Mesenchymal stem cell (in vitro differentiated cells and primary cell): Measurements from ENCODE around the gene NKAIN2.

Experiments
- DNase-seq: peaks from one replicate; pipeline ENCODE4 v3.0.0-alpha.2; 2013
- H2AFZ ChIP-seq: one replicate; pipeline ENCODE4 v1.6.1; 2013; ENCODE audit warnings: low read depth, mild to moderate bottlenecking, control low read depth, inconsistent platforms, low read length, moderate library complexity
- H2AK5ac ChIP-seq: 2 replicates; pipeline ENCODE4 v1.6.1; 2013; ENCODE audit warnings: low read length, moderate library complexity, mild to moderate bottlenecking, inconsistent platforms; ENCODE audit not compliant: severe bottlenecking
- H2BK120ac ChIP-seq: one replicate; pipeline ENCODE4 v1.6.1; 2013; ENCODE audit warnings: low read depth, mild to moderate bottlenecking, inconsistent platforms, low read length, moderate library complexity
- H2BK12ac ChIP-seq, 2 experiments: one replicate each; pipeline ENCODE4 v1.6.1; 2013; ENCODE audit warnings: inconsistent platforms in 2 of 2, low read length in 2 of 2, mild to moderate bottlenecking in 2 of 2, moderate library complexity in 2 of 2, control low read depth in 1 of 2
- H2BK15ac ChIP-seq: one replicate; pipeline ENCODE4 v1.6.1; 2013; ENCODE audit warnings: mild to moderate bottlenecking, low read depth, inconsistent platforms; ENCODE audit not compliant: poor library complexity, severe bottlenecking
- H2BK5ac ChIP-seq: 2 replicates; pipeline ENCODE4 v1.6.1; 2013; ENCODE audit warnings: low read depth, mild to moderate bottlenecking, low read length, control low read depth, inconsistent platforms; ENCODE audit not compliant: poor library complexity, severe bottlenecking
- H3K14ac ChIP-seq, 2 experiments: one replicate each; pipeline ENCODE4 v1.6.1; 2013; ENCODE audit warnings: inconsistent platforms in 2 of 2, low read length in 2 of 2, control low read depth in 1 of 2, mild to moderate bottlenecking in 1 of 2, moderate library complexity in 1 of 2
- H3K18ac ChIP-seq, 2 experiments: one replicate each; pipeline ENCODE4 v1.6.1; 2013; ENCODE audit warnings: inconsistent platforms in 2 of 2, low read length in 2 of 2, control low read depth in 1 of 2, low read depth in 1 of 2, mild to moderate bottlenecking in 1 of 2
- H3K23ac ChIP-seq, 2 experiments: one replicate each; pipeline ENCODE4 v1.6.1; 2013; ENCODE audit warnings: inconsistent platforms in 2 of 2, low read length in 2 of 2, mild to moderate bottlenecking in 2 of 2, moderate library complexity in 2 of 2, control low read depth in 1 of 2
- H3K27ac ChIP-seq: 2 replicates; pipeline ENCODE4 v1.5.1; 2013; ENCODE audit warnings: mild to moderate bottlenecking, moderate library complexity, low read length, control low read depth, inconsistent platforms; ENCODE audit not compliant: poor library complexity, severe bottlenecking
- H3K27me3 ChIP-seq, 2 experiments: 2 replicates each; pipeline versions ENCODE4 v1.6.1 to v1.7.0; 2013; ENCODE audit warnings: low read length in 2 of 2, mild to moderate bottlenecking in 2 of 2, moderate library complexity in 2 of 2, control low read depth in 1 of 2, inconsistent platforms in 1 of 2; ENCODE audit not compliant: control insufficient read depth in 1 of 2, insufficient read depth in 1 of 2
- H3K36me3 ChIP-seq, 2 experiments: 2 replicates each; pipeline versions ENCODE4 v1.6.1 to v1.7.0; 2013; ENCODE audit warnings: low read length in 2 of 2, control low read depth in 1 of 2, inconsistent platforms in 1 of 2, low read depth in 1 of 2, mild to moderate bottlenecking in 1 of 2; ENCODE audit not compliant: insufficient read depth in 2 of 2, control insufficient read depth in 1 of 2
- H3K4ac ChIP-seq, 2 experiments: one replicate each; pipeline ENCODE4 v1.6.1; 2013; ENCODE audit warnings: inconsistent platforms in 2 of 2, low read length in 2 of 2, mild to moderate bottlenecking in 2 of 2, moderate library complexity in 2 of 2, control low read depth in 1 of 2, low read depth in 1 of 2
- H3K4me1 ChIP-seq: 2 replicates; pipeline ENCODE4 v1.6.1; 2013; ENCODE audit warnings: low read depth, low read length, control low read depth; ENCODE audit not compliant: control insufficient read depth, insufficient read depth
- H3K4me2 ChIP-seq: 2 replicates; pipeline ENCODE4 v1.6.1; 2013; ENCODE audit warnings: low read length, mild to moderate bottlenecking, inconsistent platforms; ENCODE audit not compliant: poor library complexity, severe bottlenecking
- H3K4me3 ChIP-seq, 2 experiments: 2 replicates each; pipeline versions ENCODE4 v1.5.1 to v1.7.0; 2013; ENCODE audit warnings: low read length in 2 of 2, mild to moderate bottlenecking in 2 of 2, control low read depth in 1 of 2, low read depth in 1 of 2; ENCODE audit not compliant: insufficient read depth in 1 of 2
- H3K79me1 ChIP-seq: replicated peaks from 2 replicates; pipeline ENCODE4 v1.6.1; 2013; ENCODE audit warnings: mild to moderate bottlenecking, control low read depth, low read length, inconsistent platforms; ENCODE audit not compliant: poor library complexity, severe bottlenecking
- H3K9ac ChIP-seq: 2 replicates; pipeline ENCODE4 v1.7.0; 2013; ENCODE audit warnings: mild to moderate bottlenecking, low read length, moderate library complexity
- H3K9me3 ChIP-seq: 2 replicates; pipeline ENCODE4 v1.7.0; 2013; ENCODE audit warnings: mild to moderate bottlenecking, low read length; ENCODE audit not compliant: control insufficient read depth
- H4K8ac ChIP-seq: one replicate; pipeline ENCODE4 v1.6.1; 2013; ENCODE audit warnings: inconsistent platforms, mild to moderate bottlenecking, low read length, moderate library complexity
- H4K91ac ChIP-seq: one replicate; pipeline ENCODE4 v1.6.1; 2013; ENCODE audit warnings: mild to moderate bottlenecking, low read length, inconsistent platforms
- WGBS: methylation state at CpG from one replicate; pipeline ENCODE4 v1.1.7; 2013; ENCODE audit warnings: mixed read lengths; 5-methylcytosine and 5-hydroxymethylcytosine counted together

Gene NKAIN2

GRCh38 chr6:124777863-124778262 lies 974.2 kb downstream of the NKAIN2 start:
- H3K23ac ChIP-seq: no peak overlapping the region
- no peak overlapping the region for H3K4ac ChIP-seq
- no peak for DNase-seq
- H3K36me3 ChIP-seq: no peaks in the 10 kb centered on the region
- H2AK5ac ChIP-seq: no peak overlapping the region
- H4K8ac ChIP-seq: no peak overlapping the region
- H3K14ac ChIP-seq: no peak overlapping the region
- H3K9me3 ChIP-seq: no peaks in the 10 kb centered on the region
- no peak overlapping the region for H3K4me3 ChIP-seq
- no peak overlapping the region for H3K4me2 ChIP-seq
- H3K18ac ChIP-seq: no peak overlapping the region
- no peaks in the 10 kb centered on the region for H3K27me3 ChIP-seq
- no peak overlapping the region for H2AFZ ChIP-seq
- H2BK12ac ChIP-seq: no peak overlapping the region
- H2BK120ac ChIP-seq: no peak overlapping the region
- H4K91ac ChIP-seq: no peak overlapping the region
- WGBS: 89% methylated on average over 2 of the region's 2 CpGs
- H3K9ac ChIP-seq: no peak overlapping the region
- no peaks in the 10 kb centered on the region for H3K4me1 ChIP-seq
- H3K79me1 ChIP-seq: no peaks in the 10 kb centered on the region
- no peak overlapping the region for H2BK15ac ChIP-seq
- H2BK5ac ChIP-seq: no peak overlapping the region
- no peak overlapping the region for H3K27ac ChIP-seq

- WGBS: 83% methylated on average over 5 of the region's 5 CpGs
- Histone ChIP-seq H3K4me3 (no peak overlapping the region), H3K14ac (no peak overlapping the region)
Measured at GRCh38 chr6:124780623-124781022, 977.0 kb downstream of the NKAIN2 start.

GRCh38 chr6:124783344-124783743 lies 979.7 kb downstream of the NKAIN2 start:
- H3K9me3 ChIP-seq: no peaks in the 10 kb centered on the region
- no peak overlapping the region for H2AFZ ChIP-seq
- no peak overlapping the region for H4K91ac ChIP-seq
- no peak overlapping the region for H2BK15ac ChIP-seq
- no peak overlapping the region for H3K4me2 ChIP-seq
- H2BK120ac ChIP-seq: no peak overlapping the region
- H3K9ac ChIP-seq: no peak overlapping the region
- no peak overlapping the region for H3K23ac ChIP-seq
- no peak for DNase-seq
- H4K8ac ChIP-seq: no peak overlapping the region
- no peaks in the 10 kb centered on the region for H3K36me3 ChIP-seq
- H3K4me3 ChIP-seq: no peak overlapping the region
- H3K79me1 ChIP-seq: no peaks in the 10 kb centered on the region
- no peak overlapping the region for H2BK5ac ChIP-seq
- H3K4ac ChIP-seq: no peak overlapping the region
- no peaks in the 10 kb centered on the region for H3K4me1 ChIP-seq
- H3K14ac ChIP-seq: no peak overlapping the region
- H3K18ac ChIP-seq: no peak overlapping the region
- no peaks in the 10 kb centered on the region for H3K27me3 ChIP-seq
- no peak overlapping the region for H3K27ac ChIP-seq
- WGBS: 100% methylated on average over 1 of the region's 1 CpG
- no peak overlapping the region for H2BK12ac ChIP-seq
- no peak overlapping the region for H2AK5ac ChIP-seq

More at GRCh38 chr6:124780623-124781022, 977.0 kb downstream of the NKAIN2 start:
- Histone ChIP-seq H4K8ac (no peak overlapping the region), H3K18ac (no peak overlapping the region), H3K4me1 (no peaks in the 10 kb centered on the region), H2BK5ac (no peak overlapping the region), H3K4me2 (no peak overlapping the region), H3K4ac (no peak overlapping the region), H3K27me3 (no peaks in the 10 kb centered on the region), H2BK15ac (no peak overlapping the region), H3K9me3 (no peaks in the 10 kb centered on the region), H2BK12ac (no peak overlapping the region), H2AFZ (no peak overlapping the region), H2BK120ac (no peak overlapping the region), H3K27ac (no peak overlapping the region), H3K9ac (no peak overlapping the region), H3K23ac (no peak overlapping the region), H4K91ac (no peak overlapping the region), H2AK5ac (no peak overlapping the region), H3K79me1 (no peaks in the 10 kb centered on the region), H3K36me3 (no peaks in the 10 kb centered on the region)
- no peak for DNase-seq

GRCh38 chr6:124791156-124791555 lies 987.5 kb downstream of the NKAIN2 start:
- no peaks in the 10 kb centered on the region for H3K36me3 ChIP-seq
- no peak for DNase-seq
- H3K4me2 ChIP-seq: no peak overlapping the region
- no peak overlapping the region for H2BK15ac ChIP-seq
- H3K9ac ChIP-seq: no peak overlapping the region
- H2AK5ac ChIP-seq: no peak overlapping the region
- no peak overlapping the region for H2BK12ac ChIP-seq
- H2BK120ac ChIP-seq: no peak overlapping the region
- H3K18ac ChIP-seq: no peak overlapping the region
- H2AFZ ChIP-seq: no peak overlapping the region
- H3K23ac ChIP-seq: no peak overlapping the region
- no peak overlapping the region for H4K91ac ChIP-seq
- WGBS: 69% methylated on average over 2 of the region's 2 CpGs
- H3K4me1 ChIP-seq: no peaks in the 10 kb centered on the region
- no peak overlapping the region for H4K8ac ChIP-seq
- no peaks in the 10 kb centered on the region for H3K79me1 ChIP-seq
- H3K27me3 ChIP-seq: no peaks in the 10 kb centered on the region
- H2BK5ac ChIP-seq: no peak overlapping the region
- no peak overlapping the region for H3K4ac ChIP-seq
- no peak overlapping the region for H3K14ac ChIP-seq
- peaks cover 2% of the 10 kb centered on the region for H3K9me3 ChIP-seq
- H3K4me3 ChIP-seq: no peak overlapping the region
- no peak overlapping the region for H3K27ac ChIP-seq
